ENCODE data around the gene TBC1D24.
A peak's percentile ranks its signal among the peaks of the same experiment; 100 is the strongest.

The TBC1D24 gene

DNA sequence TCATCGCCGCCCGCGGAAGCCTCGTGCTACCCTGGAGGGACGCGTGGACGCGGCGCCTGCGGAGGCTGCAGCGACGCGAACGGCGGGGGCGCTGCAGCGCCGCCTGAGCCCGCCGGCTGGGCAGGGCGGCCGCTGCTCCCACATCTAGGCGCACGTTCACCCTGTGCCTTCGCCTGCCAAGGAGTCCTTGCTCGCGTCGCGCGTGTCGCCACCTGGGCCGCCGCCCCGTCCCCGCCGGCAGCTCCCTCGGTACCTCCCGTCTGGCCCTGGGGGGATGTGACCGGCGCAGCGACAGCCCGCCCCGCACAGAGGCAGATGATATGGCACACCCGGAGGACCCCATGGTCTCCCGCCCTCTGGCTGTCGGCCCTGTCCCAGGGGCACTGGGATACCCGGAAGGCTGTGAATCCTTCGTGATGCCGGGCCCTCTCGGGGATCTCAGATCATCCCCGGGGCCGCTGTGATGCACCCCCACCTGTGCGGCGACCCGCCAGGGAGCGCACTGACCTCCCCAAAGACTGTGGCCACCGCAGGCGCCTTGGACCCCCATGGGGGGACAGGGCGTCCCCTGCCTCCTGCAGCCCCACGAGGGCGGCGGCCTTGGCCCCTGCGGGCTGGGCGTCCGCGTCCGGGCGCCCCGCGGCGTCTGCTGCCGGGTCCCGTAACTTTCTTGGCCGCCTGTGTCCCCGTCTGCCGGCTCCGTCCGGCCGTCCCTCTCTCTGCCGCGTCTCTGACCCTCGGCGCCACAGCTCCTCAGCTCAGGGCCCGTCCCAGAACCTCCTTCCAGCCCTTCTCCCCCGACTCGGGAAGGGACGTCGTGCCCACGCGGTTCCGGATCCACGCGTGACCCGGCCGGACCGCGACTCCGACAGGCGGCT, 689 bp upstream of the TBC1D24 start:
- peak overlapping the region; percentile 87 for H2AFZ ChIP-seq (ENCODE audit: low read length)
- no peak overlapping the region for H3K27ac ChIP-seq (ENCODE audit: low read length)
- H3F3A ChIP-seq (ENCODE audit: insufficient read depth, low read length) = peaks cover 6% of the 10 kb centered on the region; the same call in 1 of the 2 replicates
- TF ChIP-seq EZH2 (optimal IDR thresholded peaks at IDR 0.05; ENCODE audit: low read depth, low read length) = no peak
- TF ChIP-seq EZH2phosphoT487 (IDR thresholded peaks at IDR 0.05; ENCODE audit: low read length) = no peak
- TF ChIP-seq, protein P1, sequence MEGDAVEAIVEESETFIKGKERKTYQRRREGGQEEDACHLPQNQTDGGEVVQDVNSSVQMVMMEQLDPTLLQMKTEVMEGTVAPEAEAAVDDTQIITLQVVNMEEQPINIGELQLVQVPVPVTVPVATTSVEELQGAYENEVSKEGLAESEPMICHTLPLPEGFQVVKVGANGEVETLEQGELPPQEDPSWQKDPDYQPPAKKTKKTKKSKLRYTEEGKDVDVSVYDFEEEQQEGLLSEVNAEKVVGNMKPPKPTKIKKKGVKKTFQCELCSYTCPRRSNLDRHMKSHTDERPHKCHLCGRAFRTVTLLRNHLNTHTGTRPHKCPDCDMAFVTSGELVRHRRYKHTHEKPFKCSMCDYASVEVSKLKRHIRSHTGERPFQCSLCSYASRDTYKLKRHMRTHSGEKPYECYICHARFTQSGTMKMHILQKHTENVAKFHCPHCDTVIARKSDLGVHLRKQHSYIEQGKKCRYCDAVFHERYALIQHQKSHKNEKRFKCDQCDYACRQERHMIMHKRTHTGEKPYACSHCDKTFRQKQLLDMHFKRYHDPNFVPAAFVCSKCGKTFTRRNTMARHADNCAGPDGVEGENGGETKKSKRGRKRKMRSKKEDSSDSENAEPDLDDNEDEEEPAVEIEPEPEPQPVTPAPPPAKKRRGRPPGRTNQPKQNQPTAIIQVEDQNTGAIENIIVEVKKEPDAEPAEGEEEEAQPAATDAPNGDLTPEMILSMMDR (IDR thresholded peaks at IDR 0.05; ENCODE audit: low read length) = peak; percentile 34
- no peaks in the 10 kb centered on the region for H3K36me3 ChIP-seq (replicated peaks; ENCODE audit: insufficient read depth, low read length)
- H3K4me1 ChIP-seq (ENCODE audit: low read length) = no peaks in the 10 kb centered on the region
- peaks cover 40% of the 10 kb centered on the region for H3K27me3 ChIP-seq (replicated peaks; ENCODE audit: insufficient read depth, low read length)
- no peaks in the 10 kb centered on the region for H4K20me1 ChIP-seq (ENCODE audit: insufficient read depth, low read length)
- peak; percentile 60 for DNase-seq
- peak overlapping the region; percentile 92 for H3K4me3 ChIP-seq (ENCODE audit: low read length)
- H3K9me2 ChIP-seq (replicated peaks; ENCODE audit: insufficient read depth, low read length) = no peaks in the 10 kb centered on the region
- peak overlapping the region; percentile 85 for H3K9ac ChIP-seq (ENCODE audit: low read length)
- peaks cover 23% of the 10 kb centered on the region for H3K79me2 ChIP-seq (ENCODE audit: low read length)
- no peaks in the 10 kb centered on the region for H3K9me3 ChIP-seq (replicated peaks; ENCODE audit: insufficient read depth, low read length)
- H3K4me2 ChIP-seq (ENCODE audit: low read depth, low read length) = peak overlapping the region; percentile 100

DNA sequence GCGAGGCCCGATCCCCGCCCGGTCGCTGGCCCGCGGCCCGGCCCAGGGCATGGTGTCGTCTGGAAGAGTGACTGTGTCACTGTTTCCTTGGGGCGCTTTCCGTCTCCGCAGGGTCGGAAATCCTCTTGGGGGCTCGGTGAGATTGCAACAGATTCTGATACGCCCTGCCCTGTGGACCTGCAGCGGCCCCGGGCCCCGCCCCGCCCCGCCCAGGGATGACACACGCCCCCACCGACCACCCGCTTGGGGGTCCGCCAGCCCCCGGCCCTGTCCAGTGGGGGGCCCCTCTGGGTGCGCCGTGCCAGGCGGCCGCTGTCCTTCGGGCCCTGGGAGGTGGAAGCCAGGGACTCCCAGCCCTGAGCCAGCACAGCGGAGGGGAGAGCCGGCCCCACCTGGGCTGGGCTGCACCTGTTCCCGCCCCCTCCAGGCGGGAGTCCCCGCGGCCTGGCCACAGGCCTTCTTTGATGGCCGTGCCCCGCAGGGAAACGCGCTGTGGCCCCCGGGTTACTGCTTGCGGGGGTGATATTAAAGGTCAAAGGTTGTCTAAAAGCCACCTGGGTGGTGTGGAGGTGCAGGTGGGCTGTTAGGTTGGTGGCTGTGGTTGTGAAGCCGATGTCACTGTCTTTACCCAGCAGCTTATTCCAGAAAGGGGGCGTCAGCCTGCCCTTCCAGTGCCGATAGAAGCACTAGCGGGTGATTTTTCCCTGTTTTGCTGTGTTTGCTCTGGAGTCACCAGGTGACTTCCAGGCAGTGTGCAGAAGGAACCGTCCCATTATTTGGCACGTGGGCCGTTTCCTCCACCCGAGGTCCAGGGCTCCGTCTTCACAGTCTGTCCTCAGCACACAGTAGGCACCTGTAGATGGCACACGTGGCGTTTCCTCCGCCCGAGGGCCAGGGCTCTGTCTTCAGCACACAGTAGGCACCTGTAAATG, 752 bp downstream of the TBC1D24 start:
- Histone ChIP-seq H3K4me1 (ENCODE audit: low read length) (no peaks in the 10 kb centered on the region), H3K27ac (ENCODE audit: low read length) (no peak overlapping the region), H3K9ac (ENCODE audit: low read length) (peak overlapping the region; percentile 29; the same call in 1 of the 2 replicates), H4K20me1 (ENCODE audit: insufficient read depth, low read length) (no peaks in the 10 kb centered on the region), H2AFZ (ENCODE audit: low read length) (peak overlapping the region; percentile 58), H3K4me3 (ENCODE audit: low read length) (peak overlapping the region; percentile 67), H3K9me2 (replicated peaks; ENCODE audit: insufficient read depth, low read length) (no peaks in the 10 kb centered on the region), H3K79me2 (ENCODE audit: low read length) (peaks cover 23% of the 10 kb centered on the region), H3K27me3 (replicated peaks; ENCODE audit: insufficient read depth, low read length) (peaks cover 26% of the 10 kb centered on the region), H3F3A (ENCODE audit: insufficient read depth, low read length) (peaks cover 6% of the 10 kb centered on the region; the same call in 1 of the 2 replicates), H3K4me2 (ENCODE audit: low read depth, low read length) (peak overlapping the region; percentile 98), H3K36me3 (replicated peaks; ENCODE audit: insufficient read depth, low read length) (no peaks in the 10 kb centered on the region), H3K9me3 (replicated peaks; ENCODE audit: insufficient read depth, low read length) (no peaks in the 10 kb centered on the region)
- TF ChIP-seq EZH2 (optimal IDR thresholded peaks at IDR 0.05; ENCODE audit: low read depth, low read length) = no peak
- TF ChIP-seq EZH2phosphoT487 (IDR thresholded peaks at IDR 0.05; ENCODE audit: low read length) = no peak
- TF ChIP-seq, protein P1 (IDR thresholded peaks at IDR 0.05; ENCODE audit: low read length) = 0 out of 2 replicates have a peak, but pooled peaks have one; percentile 4
- DNase-seq = peak; percentile 32

DNA sequence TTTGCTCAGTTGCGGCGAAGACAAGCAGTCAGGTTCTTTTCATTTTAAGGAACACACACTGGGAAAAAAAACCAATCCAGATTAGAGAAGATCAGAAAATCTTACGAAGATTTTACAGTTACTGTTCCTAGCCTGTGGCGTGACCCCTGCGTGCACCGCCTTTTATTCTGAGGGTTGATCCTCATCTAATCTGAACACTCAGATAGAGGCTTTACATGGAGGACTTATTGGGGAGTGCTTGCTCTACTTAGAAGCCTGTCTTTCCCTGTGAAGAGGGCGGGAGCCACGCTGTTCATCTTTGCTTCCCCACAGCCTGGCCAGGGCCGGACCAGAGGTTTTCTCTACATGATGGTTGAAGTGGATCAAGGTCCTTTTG, 1.4 kb downstream of the TBC1D24 start:
- Histone ChIP-seq H3K27ac (ENCODE audit: low read length) (no peak overlapping the region), H3K9me2 (replicated peaks; ENCODE audit: insufficient read depth, low read length) (no peaks in the 10 kb centered on the region), H2AFZ (ENCODE audit: low read length) (no peak overlapping the region), H3K79me2 (ENCODE audit: low read length) (peaks cover 23% of the 10 kb centered on the region), H3K9me3 (replicated peaks; ENCODE audit: insufficient read depth, low read length) (no peaks in the 10 kb centered on the region), H3K27me3 (replicated peaks; ENCODE audit: insufficient read depth, low read length) (peaks cover 21% of the 10 kb centered on the region), H3K9ac (ENCODE audit: low read length) (no peak overlapping the region), H3K4me2 (ENCODE audit: low read depth, low read length) (0 out of 2 replicates have a peak overlapping the region, but pooled peaks have one; percentile 98), H3F3A (ENCODE audit: insufficient read depth, low read length) (peaks cover 6% of the 10 kb centered on the region; the same call in 1 of the 2 replicates), H3K36me3 (replicated peaks; ENCODE audit: insufficient read depth, low read length) (no peaks in the 10 kb centered on the region), H3K4me3 (ENCODE audit: low read length) (no peak overlapping the region), H4K20me1 (ENCODE audit: insufficient read depth, low read length) (no peaks in the 10 kb centered on the region), H3K4me1 (ENCODE audit: low read length) (no peaks in the 10 kb centered on the region)
- TF ChIP-seq EZH2phosphoT487 (IDR thresholded peaks at IDR 0.05; ENCODE audit: low read length) = no peak
- TF ChIP-seq, protein P1 (IDR thresholded peaks at IDR 0.05; ENCODE audit: low read length) = no peak
- no peak for TF ChIP-seq EZH2 (optimal IDR thresholded peaks at IDR 0.05; ENCODE audit: low read depth, low read length)
- DNase-seq = no peak

All from MM.1S (cell line).